GM19328 (cell line): ENCODE measurements around the gene HSPE1.
"Not testable (repeated sequence)": the region's sequence is repeated elsewhere in the genome, so short reads cannot be mapped to it uniquely, and the experiment has no call there.

Experiments
- ATAC-seq: cut with Tn5 transposase; IDR thresholded peaks from one replicate; pipeline ENCODE4 v1.9.1; 2021; ENCODE audit warnings: mild to moderate bottlenecking, moderate library complexity; ENCODE audit not compliant: unreplicated experiment

Gene HSPE1

DNA sequence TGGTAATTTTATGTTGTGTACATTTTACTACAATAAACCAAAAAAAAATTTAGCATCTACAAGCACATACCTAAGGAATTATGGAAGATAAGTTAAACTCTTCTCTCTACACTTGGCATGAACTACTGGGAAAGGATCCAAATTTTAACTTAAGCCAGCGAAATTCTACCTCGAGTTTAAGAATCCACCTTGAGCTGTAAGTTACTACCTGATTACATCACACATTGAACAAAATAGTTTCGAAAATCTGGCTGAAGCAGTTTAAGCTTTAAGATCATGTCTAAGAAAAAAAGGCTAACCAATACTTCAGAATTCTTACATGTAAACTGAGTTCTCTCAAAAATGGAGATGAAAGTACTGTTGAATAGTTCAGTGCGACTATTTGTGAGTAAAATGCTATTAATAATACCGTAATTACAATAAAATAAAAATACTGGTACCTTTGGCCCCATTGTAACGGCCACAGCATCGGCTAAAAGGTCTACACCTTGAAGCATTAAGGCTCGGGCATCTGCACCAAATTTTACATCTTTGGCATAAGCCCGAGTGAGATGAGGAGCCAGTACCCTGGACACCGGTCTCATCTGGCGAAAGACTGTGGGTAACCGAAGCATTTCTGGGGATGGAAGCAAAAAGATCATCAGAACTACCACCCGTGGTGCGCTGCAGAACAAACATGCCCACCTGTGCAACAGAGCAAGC is 1.8 kb upstream of the HSPE1 start:
- no peak for ATAC-seq

DNA sequence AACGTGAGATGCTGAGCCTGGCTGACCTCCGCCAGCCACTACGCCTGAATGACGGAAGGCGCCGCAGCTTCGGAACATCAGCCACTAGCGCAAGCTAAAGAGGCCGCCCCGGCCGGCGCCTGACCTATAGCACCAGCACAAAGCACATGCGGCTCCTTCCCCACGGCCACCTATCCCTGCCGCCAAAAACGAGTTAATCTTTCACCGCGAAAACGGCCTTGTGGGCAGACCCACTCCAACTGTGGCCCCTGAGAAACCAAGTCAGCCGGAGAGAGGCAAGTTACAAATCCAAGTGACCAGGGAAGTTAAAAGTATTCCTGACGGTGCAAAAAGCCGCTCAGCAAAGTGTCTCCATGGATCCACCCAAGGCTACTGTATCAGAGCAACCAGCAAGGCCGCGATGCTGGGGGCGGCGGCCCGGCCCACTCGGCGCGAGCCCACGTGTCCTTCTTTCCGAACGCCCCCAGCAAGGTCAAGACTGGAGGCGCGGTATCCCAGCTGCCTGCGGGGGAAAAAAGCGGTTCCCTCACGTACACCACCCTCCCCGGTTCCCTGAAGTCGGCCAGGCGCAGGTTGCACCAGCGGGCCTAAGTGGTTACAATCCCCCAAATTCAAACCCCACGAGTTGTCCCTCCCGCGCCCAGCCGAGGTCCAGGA is 1.1 kb upstream of the HSPE1 start:
- ATAC-seq, result no peak

- ATAC-seq, result peak; percentile 2
These were observed 438 bp downstream of the HSPE1 start for GRCh38 chr2:197500503-197501131.

DNA sequence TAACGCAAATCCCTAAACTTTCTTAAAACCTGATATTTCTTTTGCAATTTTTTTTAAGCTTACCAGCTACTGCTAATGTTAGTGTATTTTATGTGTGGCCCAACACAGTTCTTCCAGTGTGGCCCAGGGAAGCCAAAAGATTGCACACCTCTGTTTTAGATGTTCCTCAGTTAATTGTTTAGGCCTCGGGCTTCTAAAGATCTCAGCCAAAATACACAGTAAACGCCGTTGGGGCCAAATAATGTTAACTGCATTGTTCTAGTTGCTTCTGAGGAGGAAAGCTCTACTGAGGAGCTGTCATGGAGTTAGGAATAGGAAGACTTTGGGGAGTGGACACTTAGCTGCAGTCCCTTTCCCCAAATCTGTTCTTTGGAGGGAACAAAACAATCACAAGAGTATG is 2.0 kb downstream of the HSPE1 start:
- ATAC-seq, result no peak

DNA sequence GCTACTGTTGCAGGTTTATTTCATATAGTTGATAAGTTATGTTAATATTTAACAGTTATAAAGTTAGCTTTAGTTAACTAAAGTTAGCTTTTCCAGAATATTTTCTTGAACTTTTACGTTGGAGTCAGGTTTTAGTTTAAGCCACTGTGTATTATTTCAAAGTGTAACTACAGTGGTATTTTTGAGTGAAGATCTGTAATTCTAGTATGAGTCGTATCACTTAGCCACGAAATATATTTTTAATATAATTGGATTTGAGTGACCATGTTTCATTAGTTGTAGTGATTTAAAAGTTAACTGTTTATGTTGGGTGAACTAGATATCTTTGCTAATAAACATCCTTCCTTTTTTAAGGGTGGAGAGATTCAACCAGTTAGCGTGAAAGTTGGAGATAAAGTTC is 2.5 kb downstream of the HSPE1 start:
- no peak for ATAC-seq

DNA sequence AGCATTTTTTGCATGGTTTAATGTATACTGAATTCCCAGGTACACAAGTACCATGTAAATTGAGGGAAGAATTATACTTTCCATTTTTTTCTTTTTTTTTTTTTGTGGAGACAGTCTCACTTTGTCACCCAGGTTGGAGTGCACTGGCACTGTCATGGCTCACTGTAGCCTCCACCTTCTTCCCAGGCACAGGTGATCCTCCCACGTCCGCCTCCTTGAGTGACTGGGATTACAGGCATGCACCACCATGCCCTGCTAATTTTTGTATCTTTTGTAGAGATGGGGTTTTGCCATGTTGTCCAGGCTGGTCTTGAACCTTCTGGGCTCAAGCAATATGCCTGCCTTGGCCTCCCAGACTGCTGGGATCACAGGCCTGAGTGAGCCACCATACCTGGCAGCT is 3.8 kb downstream of the HSPE1 start:
- no peak for ATAC-seq

GRCh38 chr2:197504512-197504911 is 4.3 kb downstream of the HSPE1 start:
- ATAC-seq, result no peak

- no peak for ATAC-seq
These were observed 6.5 kb downstream of the HSPE1 start for GRCh38 chr2:197506658-197507057.

GRCh38 chr2:197513915-197514314 is 13.7 kb downstream of the HSPE1 start:
- ATAC-seq, result no peak

DNA sequence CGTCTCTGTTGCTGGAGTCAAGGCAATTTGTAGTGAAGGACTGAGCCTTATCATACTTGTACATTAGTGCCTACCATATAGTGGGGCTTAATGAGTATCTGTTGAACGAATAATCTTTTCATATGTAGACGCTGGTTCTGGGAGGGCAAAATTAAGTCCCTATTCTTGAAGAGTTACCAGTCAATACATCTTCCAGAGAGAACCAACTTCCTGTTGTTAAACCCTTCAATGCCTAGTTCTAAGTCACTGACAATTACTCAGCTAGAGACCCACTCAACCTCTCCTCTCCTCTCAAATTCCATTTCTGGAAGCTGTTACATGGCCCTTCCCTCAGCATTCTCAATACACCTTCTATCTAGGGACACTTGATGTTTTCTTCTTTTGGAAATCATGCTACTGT is 14.6 kb downstream of the HSPE1 start:
- no peak for ATAC-seq

DNA sequence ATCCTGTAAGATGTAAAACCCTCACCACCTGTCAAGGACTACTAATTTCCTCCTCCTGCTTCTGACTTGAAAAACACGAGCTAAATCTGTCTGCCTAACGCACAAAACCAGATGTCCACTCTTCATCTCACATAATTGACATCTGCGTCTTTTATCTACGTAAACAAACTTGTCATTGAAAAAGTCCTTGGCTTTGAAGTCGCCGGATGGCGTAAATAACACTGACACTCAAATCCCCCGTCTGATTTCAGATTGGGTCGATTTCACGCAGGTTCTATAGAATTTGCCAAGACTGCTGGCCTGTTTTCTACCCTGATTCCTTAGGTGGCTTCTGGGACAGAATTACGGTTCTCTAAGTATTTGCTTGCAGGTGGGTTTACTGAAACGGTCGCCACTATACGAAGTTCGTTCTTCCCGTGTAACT is 15.1 kb downstream of the HSPE1 start:
- peak; percentile 3 for ATAC-seq

DNA sequence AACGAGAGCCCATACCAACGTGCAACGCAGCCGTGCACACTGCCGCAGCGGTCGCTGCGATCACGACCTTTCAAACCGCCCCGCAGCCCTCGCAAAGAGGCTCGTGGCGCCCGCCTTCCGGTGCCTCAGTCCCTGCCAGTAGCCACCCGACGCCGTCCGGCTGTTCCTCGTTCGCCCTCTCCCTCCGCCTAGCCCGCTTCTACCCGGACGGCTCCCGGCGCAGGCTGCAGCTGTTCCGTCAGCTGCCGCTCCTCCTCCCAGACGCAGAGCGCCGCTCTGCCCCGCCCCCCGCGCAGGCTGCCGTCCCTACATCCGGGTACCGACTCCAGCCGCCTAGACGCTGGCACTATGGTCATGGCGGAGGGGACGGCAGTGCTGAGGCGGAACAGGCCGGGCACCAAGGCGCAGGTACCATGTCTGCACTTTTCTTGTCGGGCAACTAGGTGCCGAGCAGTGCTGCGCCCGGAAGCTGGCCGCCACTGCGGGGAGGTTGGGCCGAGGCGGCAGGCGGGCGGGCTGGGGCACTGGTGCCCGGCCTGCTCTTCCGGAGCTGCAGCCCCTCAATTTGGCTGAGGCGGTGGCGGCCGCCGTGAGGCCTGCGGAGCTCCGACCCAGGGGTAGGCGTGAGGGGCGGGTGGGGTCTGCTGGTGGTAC is 15.7 kb downstream of the HSPE1 start, which contains the start of gene MOB4:
Gene MOB4, plus strand, starts transcription at position 328 of the 654 bp plus-strand sequence. Its CDS starts 21 bp downstream, at position 349.
- peak; percentile 91 for ATAC-seq

DNA sequence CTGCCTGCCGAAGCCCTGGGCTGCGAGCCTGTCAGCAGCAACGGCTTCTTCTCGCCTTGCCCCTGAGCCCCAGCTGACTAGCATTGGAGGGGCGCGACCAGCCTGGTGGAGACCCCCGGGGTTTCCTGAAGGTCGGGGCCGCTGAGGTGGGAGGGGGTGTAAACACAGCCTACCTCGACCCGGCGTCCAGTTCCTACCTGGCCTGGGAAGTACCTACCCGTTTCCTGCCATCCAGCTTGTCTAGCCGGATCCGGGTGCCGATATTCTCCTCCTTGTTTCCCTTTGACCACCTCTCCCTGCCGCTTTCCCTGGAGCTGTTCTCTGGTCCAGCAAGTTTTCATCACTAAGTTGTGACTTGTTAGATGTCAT is 16.2 kb downstream of the HSPE1 start:
- ATAC-seq, result peak; percentile 6

DNA sequence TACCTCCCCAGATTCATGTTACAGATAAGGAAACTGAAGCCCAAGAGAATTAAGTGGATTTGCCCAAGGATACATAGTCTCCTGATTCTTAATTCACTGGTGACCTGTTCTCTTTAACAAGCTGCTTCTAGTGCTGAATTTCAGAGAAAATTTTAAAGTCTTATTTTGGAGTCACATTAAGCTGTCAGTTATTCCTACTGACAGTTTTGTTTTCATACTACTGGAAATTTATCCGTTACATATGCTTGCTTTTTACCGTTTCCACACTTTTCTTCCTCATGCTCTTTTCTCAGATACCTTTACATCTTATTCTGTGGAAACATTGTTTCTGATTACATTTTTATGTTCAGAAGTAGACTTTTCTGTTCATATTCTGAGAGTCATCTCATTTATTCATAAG is 17.0 kb downstream of the HSPE1 start:
- ATAC-seq, result no peak

DNA sequence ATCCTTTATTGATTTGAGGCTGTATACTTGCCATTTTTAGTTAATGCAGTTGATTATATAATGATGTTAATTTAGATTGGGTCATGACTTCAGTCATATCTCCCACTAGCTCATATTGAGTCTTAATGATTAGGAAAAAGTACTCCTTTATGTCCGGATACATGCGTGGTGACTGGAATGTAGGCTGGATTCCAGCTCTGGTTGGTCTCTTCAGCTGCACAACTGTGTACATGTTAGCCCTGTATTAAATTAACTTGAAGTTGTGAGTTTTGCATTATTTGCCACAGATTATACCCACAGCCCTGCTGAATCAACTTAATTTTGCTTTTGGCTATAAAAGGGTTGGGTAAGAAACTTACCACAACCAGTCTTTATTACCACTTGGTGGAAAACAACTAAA is 38.2 kb downstream of the HSPE1 start:
- no peak for ATAC-seq

DNA sequence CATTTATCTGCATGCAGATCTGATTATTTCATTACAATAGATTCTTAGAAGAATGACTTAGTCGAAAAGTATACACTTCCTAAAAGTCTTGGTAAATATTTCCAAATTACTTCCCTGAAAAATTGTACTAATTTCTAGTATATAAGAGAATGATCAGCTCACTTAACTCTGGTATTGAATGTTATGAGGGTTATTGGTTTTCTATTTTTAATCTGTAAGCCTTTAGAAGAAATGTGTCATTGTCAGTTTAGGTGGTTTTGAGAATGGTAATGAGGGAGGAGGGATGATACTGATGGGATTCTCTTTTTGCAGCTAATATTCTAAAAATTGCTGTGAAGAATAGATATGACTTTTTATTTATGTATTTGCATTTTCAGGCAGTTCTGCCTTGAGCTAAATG is 39.6 kb downstream of the HSPE1 start:
- no peak for ATAC-seq

DNA sequence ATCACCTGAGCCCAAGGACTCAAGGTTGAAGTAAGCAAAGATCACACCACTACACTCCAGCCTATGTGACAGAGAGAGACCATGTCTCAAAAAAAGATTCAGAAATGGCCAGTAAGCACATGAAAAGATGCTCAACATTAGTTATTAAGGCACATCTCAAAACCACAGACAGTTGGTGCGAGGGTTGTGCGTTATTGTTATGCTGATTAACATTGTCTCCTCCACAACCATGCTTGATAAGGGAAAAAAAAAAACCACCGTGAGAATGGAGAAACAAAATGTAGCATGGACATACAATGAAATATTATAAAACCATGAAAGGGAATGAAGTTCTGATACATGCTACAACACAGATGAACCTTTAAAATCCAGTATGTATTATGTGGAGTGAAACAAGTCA is 43.0 kb downstream of the HSPE1 start:
- no peak for ATAC-seq

DNA sequence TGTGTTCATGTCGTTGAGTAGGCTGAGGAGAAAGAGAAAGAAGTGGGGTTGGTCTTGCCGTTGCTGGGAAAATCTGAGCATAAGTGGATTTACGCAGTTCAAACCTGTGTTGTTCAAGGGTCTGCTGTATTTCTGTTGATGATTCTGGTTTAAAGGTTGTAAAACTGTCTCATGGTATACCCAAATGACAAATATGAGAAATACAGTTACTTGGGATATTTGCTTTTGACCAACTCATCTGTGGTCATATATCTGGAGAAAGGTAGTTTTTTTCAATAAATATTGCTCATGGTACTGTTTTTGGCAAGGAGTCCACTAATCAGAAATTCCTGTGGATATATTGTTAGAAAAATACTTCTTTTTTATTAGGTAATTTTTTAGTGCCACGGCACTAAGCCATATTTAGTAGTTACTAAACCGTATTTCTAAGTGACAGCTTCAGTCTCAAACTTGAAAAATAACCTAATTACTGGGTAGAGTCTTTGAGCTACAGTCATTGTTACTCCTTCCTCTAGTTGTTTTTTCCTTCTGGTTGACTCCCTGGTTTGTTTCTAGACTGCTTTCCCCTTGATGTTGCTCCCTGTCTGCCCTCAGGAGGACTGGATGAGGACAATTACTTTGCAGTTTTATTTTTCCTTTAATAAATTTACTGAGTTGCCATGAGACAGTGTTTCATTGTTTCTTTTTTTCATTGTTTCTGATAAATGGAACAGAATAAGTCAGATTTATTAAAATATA is 47.2 kb downstream of the HSPE1 start:
- ATAC-seq, result no peak

DNA sequence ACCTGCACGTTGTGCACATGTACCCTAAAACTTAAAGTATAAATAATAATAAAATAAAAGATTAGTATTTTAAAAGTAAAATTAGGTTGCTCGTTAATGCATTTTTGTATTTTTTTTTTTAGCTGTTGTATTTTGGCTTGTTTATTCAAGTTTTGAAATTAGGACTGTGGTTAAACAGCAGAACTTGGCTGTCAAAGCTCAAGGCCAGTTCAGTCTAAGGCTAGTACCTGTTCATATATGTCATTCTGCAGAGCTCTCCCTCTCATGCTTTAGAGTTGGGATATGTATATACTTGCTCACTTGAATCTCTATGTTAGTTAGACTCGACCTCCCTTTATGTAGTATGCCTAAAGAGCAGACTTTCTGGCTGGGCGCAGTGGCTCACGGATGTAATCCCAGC is 48.4 kb downstream of the HSPE1 start:
- ATAC-seq, result no peak

DNA sequence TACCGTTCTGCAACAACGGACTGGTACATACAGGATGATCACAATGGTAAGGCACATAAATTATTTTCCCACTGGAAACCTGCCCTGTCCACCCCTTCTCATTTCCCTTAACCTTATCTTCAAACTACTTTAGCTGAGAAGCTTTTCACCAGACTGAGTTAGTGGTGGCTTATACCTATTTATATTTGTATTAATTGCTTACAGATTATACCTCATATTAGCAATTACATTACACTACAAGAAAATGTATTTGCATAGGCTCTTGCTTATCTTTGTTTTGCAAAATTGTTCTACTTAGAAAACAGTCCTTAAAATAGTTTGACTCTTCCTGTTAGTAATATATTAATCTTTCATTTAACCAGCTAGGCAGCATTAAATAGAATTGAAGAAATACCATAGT is 51.1 kb downstream of the HSPE1 start:
- not testable (repeated sequence) for ATAC-seq
